GM23248 (cell line): ENCODE results near the gene KHSRP. TPM values are rescaled to one million over a fixed set of nuclear protein-coding genes. Genes with fewer than 3 reads are reported as not detected.

Experiments used
- DNase-seq: peaks from one replicate; pipeline ENCODE4 v3.0.0-alpha.2; 2015
- H2AFZ ChIP-seq: fragments of 200-600 bp; sonication (generic); 2 replicates; pipeline ENCODE4 v1.6.1; 2016; ENCODE audit warnings: antibody characterized with exemption
- H3F3A ChIP-seq: fragments of 200-600 bp; sonication (generic); 2 replicates; pipeline ENCODE4 v1.6.1; 2016; ENCODE audit warnings: mild to moderate bottlenecking, antibody characterized with exemption, mixed run types; ENCODE audit not compliant: insufficient read depth
- H3K27ac ChIP-seq: fragments of 200-600 bp; sonication (generic); 2 replicates; pipeline ENCODE4 v1.5.1; 2016; ENCODE audit warnings: mild to moderate bottlenecking
- H3K27me3 ChIP-seq: fragments of 200-600 bp; sonication (generic); replicated peaks from 2 replicates; pipeline ENCODE4 v1.6.1; 2016; ENCODE audit warnings: mild to moderate bottlenecking; ENCODE audit not compliant: insufficient read depth
- H3K36me3 ChIP-seq: fragments of 200-600 bp; sonication (generic); 2 replicates; pipeline ENCODE4 v1.6.1; 2016; ENCODE audit warnings: low read depth, mild to moderate bottlenecking
- H3K4me1 ChIP-seq: fragments of 200-600 bp; sonication (generic); 2 replicates; pipeline ENCODE4 v1.6.1; 2016; ENCODE audit warnings: mild to moderate bottlenecking; ENCODE audit not compliant: insufficient read depth
- H3K4me2 ChIP-seq: fragments of 200-600 bp; sonication (generic); one replicate; pipeline ENCODE4 v1.6.1; 2016; ENCODE audit warnings: mild to moderate bottlenecking; ENCODE audit not compliant: unreplicated experiment
- H3K4me3 ChIP-seq: fragments of 200-600 bp; sonication (generic); 2 replicates; pipeline ENCODE4 v1.5.1; 2016; ENCODE audit warnings: mild to moderate bottlenecking
- H3K79me2 ChIP-seq: fragments of 200-600 bp; sonication (generic); 2 replicates; pipeline ENCODE4 v1.6.1; 2016; ENCODE audit warnings: mild to moderate bottlenecking; ENCODE audit not compliant: insufficient read depth
- H3K9ac ChIP-seq: fragments of 200-600 bp; sonication (generic); 2 replicates; pipeline ENCODE4 v1.6.1; 2016; ENCODE audit warnings: mild to moderate bottlenecking
- H3K9me2 ChIP-seq: fragments of 200-600 bp; sonication (generic); 2 replicates; pipeline ENCODE4 v1.6.1; 2016; ENCODE audit warnings: mixed run types, mild to moderate bottlenecking, moderate library complexity; ENCODE audit not compliant: insufficient read depth
- H3K9me3 ChIP-seq: fragments of 200-600 bp; sonication (generic); one replicate; pipeline ENCODE4 v1.6.1; 2017; ENCODE audit warnings: low read depth
- H4K20me1 ChIP-seq: fragments of 200-600 bp; sonication (generic); 2 replicates; pipeline ENCODE4 v1.6.0; 2016; ENCODE audit not compliant: insufficient read depth
- EZH2 ChIP-seq: fragments of 200-600 bp; sonication (generic); IDR thresholded peaks from 2 replicates; pipeline ENCODE4 v1.6.1; 2018; ENCODE audit warnings: antibody characterized with exemption, mild to moderate bottlenecking; ENCODE audit not compliant: insufficient read depth, poor library complexity, severe bottlenecking
- EZH2phosphoT487 ChIP-seq: fragments of 200-600 bp; sonication (generic); IDR thresholded peaks from 2 replicates; pipeline ENCODE4 v1.6.1; 2018; ENCODE audit warnings: antibody characterized with exemption, moderate library complexity, mild to moderate bottlenecking, low read depth; ENCODE audit not compliant: insufficient read depth
- WGBS, 2 experiments: methylation state at CpG; one replicate each; pipeline ENCODE4 v1.1.6; 2015 to 2017; ENCODE audit warnings: low lambda C conversion rate in 2 of 2, low coverage in 1 of 2; ENCODE audit errors: missing lambda C conversion rate in 2 of 2; 5-methylcytosine and 5-hydroxymethylcytosine counted together
- in situ Hi-C: fragments of 300-500 bp; cut with MboI; formaldehyde crosslinking; loops from 2 replicates; pipeline ENCODE4 v1.15.0; 2020
- polyA plus RNA-seq: library from polyadenylated mRNA; unstranded; fragments of >200 nt; fragmentation: Nextera tagmentation; extraction: Ambion mirVana; gene quantifications from 2 replicates; pipeline ENCODE4 v1.2.1, GENCODE V29; 2016
- total RNA-seq: library from RNA; depleted of rRNA; stranded (reverse); fragments of >200 nt; shearing (Covaris generic); gene quantifications from 2 replicates; pipeline ENCODE4 v1.2.3, GENCODE V29; 2014

The KHSRP gene
- total and polyA plus RNA-seq, 2 experiments from 2014 or later = 17.3 to 61.6 TPM

DNA sequence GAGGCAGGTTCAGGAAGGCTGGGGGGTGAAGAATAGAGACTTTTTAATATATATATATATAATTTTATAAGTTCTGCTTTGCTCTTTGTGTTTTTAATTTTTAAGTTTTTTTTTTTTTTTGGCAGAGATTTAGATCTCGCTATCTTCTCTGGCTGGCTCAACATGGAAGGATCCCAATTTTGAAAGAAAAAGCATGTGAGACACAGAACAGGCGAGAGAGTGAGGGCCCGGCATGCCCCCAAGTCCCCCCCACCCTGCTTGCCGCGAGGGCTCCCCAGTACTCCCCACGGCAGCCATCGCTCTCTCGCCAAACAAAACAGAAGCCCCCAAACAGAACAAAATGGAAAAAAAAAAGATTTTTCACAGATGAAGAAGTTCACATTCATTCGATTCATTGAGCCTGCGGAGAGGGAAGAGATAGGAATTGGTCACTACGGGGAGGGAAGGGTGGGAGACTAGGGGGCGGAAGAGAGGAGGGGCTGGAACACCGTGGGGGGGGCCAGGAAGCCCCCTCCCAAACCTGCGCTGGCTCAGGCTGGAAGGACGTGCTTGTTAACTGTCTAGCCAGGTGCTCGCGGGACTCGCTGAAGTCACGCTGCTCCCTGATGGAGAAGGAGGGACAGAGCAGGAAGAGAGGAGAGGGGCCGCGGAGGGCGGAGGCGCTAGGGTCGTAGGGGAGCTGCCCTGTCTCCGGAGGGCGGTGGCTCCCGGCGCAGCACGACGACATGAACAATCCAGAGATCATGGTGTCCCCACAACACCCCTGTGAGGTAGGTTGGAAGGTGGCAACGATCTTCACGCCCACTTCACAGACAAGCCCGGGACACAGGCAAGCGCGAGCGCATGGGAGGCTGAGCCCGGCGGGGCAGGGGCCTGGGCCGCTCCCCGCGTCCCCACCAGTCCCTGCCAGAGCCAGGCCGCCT, 10.6 kb downstream of the KHSRP start:
- 81 to 89% methylated on average over 29 to 42 of the region's 42 CpGs for WGBS, 2 experiments
- no peak for DNase-seq
- no peak overlapping the region for H3K4me3 ChIP-seq
- H4K20me1 ChIP-seq = no peaks in the 10 kb centered on the region
- peaks cover 5% of the 10 kb centered on the region; the same call in 1 of the 2 replicates for H3F3A ChIP-seq
- no peak overlapping the region for H2AFZ ChIP-seq
- no peak overlapping the region for H3K9ac ChIP-seq
- no peaks in the 10 kb centered on the region for H3K9me3 ChIP-seq
- no peaks in the 10 kb centered on the region for H3K4me1 ChIP-seq
- no peaks in the 10 kb centered on the region for H3K27me3 ChIP-seq
- H3K36me3 ChIP-seq = peaks cover 4% of the 10 kb centered on the region
- in situ Hi-C loops = no loop called here
- H3K4me2 ChIP-seq = no peak overlapping the region
- H3K9me2 ChIP-seq = no peaks in the 10 kb centered on the region
- TF ChIP-seq EZH2 (no peak), EZH2phosphoT487 (no peak)
- H3K79me2 ChIP-seq = peaks cover 17% of the 10 kb centered on the region
- H3K27ac ChIP-seq = no peak overlapping the region

DNA sequence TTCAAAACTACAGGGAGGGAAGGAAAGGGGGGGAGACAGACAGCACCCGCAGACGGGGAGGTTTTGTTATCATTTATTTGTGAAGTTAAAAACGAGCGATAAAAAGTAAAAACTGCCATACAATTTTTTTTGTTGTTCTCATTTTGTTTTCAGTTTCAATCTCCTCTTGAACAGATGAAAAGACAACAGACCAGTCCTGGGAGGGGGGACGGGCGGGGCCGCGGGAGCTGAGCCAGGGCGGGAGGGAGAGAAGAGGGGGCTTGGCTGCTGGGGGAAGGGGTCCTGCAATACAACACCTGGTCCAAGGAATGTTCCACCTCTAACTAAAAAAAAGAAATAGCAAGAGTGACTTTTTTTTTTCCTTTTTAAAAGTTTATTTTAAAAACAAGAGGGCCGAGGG, 11.3 kb downstream of the KHSRP start:
- WGBS, 2 experiments = 60 to 72% methylated on average over 9 to 10 of the region's 10 CpGs
- no peak overlapping the region for H3K4me2 ChIP-seq
- in situ Hi-C loops = no loop called here
- peaks cover 10% of the 10 kb centered on the region; the same call in 1 of the 2 replicates for H3K79me2 ChIP-seq
- H3K27me3 ChIP-seq = no peaks in the 10 kb centered on the region
- peaks cover 4% of the 10 kb centered on the region for H3K36me3 ChIP-seq
- no peaks in the 10 kb centered on the region for H3K9me3 ChIP-seq
- no peak for TF ChIP-seq EZH2phosphoT487
- TF ChIP-seq EZH2 = no peak
- H3K9me2 ChIP-seq = no peaks in the 10 kb centered on the region
- H3K9ac ChIP-seq = no peak overlapping the region
- no peaks in the 10 kb centered on the region for H3K4me1 ChIP-seq
- H3K4me3 ChIP-seq = no peak overlapping the region
- no peak overlapping the region for H2AFZ ChIP-seq
- DNase-seq = no peak
- no peak overlapping the region for H3K27ac ChIP-seq
- H4K20me1 ChIP-seq = no peaks in the 10 kb centered on the region
- peaks cover 5% of the 10 kb centered on the region; the same call in 1 of the 2 replicates for H3F3A ChIP-seq

DNA sequence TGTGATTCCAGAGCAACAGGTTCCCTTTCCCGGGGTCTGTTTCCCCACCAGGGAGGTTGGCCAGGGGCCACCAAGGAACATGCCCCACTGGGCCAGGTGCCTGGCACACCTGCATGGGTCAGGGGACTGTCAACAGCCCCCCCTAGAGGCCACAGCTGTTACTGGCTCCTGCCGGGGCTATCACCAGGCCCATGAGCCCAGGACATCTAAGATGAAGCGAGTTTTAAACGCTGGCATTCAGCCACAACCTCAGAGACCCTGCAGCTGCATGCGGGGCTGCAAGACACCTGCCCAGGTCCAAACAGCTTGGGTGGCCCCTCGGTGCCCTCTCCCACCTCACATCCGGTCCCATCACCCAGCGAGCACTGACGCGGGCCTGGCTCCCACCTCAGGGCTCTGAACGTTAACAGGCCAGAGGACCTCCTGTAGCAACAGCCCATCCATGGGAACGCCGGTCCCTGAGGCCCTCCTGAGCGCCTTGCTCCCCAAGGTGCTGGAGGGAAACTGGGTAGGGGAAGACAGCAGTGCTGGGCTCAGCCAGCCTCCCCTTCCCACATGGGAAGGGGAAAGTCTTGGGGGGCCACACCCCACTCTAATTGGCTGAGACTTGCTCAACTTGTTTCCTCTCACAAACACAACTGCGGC, 12.0 kb downstream of the KHSRP start:
- H3K4me2 ChIP-seq = no peak overlapping the region
- H3F3A ChIP-seq = peaks cover 5% of the 10 kb centered on the region; the same call in 1 of the 2 replicates
- no peak overlapping the region for H3K9ac ChIP-seq
- DNase-seq = peak; percentile 32
- no peaks in the 10 kb centered on the region for H3K9me3 ChIP-seq
- 62 to 65% methylated on average over 15 of the region's 15 CpGs for WGBS, 2 experiments
- H3K27ac ChIP-seq = no peak overlapping the region
- H3K79me2 ChIP-seq = peaks cover 6% of the 10 kb centered on the region; the same call in 1 of the 2 replicates
- H4K20me1 ChIP-seq = no peaks in the 10 kb centered on the region
- no peak overlapping the region for H2AFZ ChIP-seq
- in situ Hi-C loops = no loop called here
- H3K4me1 ChIP-seq = no peaks in the 10 kb centered on the region
- H3K4me3 ChIP-seq = no peak overlapping the region
- H3K27me3 ChIP-seq = no peaks in the 10 kb centered on the region
- TF ChIP-seq EZH2 (no peak), EZH2phosphoT487 (no peak)
- H3K9me2 ChIP-seq = no peaks in the 10 kb centered on the region
- H3K36me3 ChIP-seq = peaks cover 4% of the 10 kb centered on the region

DNA sequence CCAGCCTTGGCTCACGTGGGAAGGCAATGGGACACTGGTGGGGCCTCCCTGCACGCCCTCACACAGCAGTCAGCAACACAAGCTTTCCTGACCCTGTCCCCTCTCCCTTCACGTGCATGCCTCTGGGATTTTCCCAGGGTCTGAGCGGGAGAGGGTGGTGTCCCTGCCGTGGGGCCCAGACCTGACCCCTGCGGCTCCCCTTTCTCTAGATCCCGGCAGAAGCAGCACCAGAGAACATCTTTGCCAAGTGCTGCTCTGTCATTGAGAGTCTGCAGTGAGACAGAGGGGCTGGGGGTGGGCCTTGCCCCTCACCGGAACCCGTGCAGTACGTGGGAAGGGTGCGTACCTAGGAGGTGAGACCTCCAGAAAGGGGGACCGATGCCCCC, 12.6 kb downstream of the KHSRP start:
- Histone ChIP-seq H3F3A (peaks cover 5% of the 10 kb centered on the region; the same call in 1 of the 2 replicates), H2AFZ (no peak overlapping the region), H4K20me1 (no peaks in the 10 kb centered on the region), H3K9ac (no peak overlapping the region), H3K4me2 (no peak overlapping the region), H3K9me2 (no peaks in the 10 kb centered on the region), H3K4me1 (no peaks in the 10 kb centered on the region), H3K36me3 (peaks cover 4% of the 10 kb centered on the region), H3K27ac (no peak overlapping the region), H3K79me2 (peaks cover under 1% of the 10 kb centered on the region; the same call in 1 of the 2 replicates), H3K4me3 (no peak overlapping the region), H3K9me3 (no peaks in the 10 kb centered on the region), H3K27me3 (no peaks in the 10 kb centered on the region)
- 61 to 75% methylated on average over 11 to 12 of the region's 12 CpGs for WGBS, 2 experiments
- DNase-seq = no peak
- TF ChIP-seq EZH2phosphoT487 (no peak), EZH2 (no peak)
- in situ Hi-C loops = no loop called here
